Amygdala (tissue), 56 donors: ENCODE data around the gene PTPRN2.

Experiments used
- DNase-seq, 56 donors: peaks; one replicate each; lab custom pipeline; 2025; lab: John Stamatoyannopoulos, UW

PTPRN2 gene

DNA sequence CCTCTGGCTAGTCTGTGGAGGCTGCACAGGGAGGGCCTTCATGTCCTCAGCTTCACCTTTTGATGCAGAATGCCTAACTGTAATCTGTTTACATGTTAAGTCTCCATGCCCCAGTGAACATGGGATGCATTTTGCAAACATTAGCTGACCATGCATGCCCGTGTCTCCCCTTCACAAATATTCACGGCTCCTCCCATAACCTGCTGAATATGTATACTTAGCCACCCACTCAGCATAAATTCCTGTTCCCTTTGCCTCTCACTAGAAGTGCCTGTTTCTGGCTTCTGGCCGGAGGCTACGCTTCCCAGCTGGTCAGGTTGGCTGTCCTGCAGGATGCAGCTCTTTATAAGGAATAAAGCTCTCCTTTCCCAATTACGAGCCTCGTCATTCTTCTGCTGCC lies 698.1 kb downstream of the PTPRN2 start:
- DNase-seq = no peak

DNA sequence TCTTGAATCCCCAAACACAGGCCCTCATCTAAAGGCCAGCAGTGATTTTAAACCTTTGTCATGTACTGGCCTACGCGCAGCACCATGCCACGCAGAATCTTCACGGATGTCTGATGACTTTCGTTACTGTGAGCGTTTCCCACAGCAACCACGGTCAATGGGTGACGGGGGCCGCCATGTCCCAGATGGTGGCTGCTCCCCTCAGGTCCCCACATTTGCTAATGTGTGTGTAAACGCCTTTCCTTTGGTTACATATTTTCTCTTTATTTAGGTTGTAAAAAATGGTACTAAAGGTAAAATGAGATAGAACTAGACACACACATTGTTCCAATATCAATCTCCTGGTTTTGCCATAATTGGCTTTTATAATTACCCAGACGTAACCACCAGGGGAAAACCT lies 699.0 kb downstream of the PTPRN2 start:
- no peak for DNase-seq

DNA sequence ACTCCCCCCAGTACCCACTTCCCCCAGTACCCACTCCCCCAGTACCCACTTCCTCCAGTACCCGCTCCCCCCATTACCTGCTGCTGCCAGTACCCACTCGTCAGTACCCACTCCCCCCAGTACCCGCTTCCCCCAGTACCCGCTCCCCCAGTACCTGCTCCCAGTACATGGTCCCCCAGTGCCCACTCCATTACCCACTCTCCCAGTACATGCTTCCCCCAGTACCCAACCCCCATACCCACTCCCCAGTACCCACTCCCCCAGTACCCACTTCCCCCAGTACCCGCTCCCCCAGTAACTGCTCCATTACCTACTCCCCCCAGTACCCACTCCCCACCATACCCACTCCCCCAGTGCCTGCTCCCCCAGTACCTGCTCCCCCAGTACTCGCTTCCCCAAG lies 700.2 kb downstream of the PTPRN2 start:
- DNase-seq = no peak

DNA sequence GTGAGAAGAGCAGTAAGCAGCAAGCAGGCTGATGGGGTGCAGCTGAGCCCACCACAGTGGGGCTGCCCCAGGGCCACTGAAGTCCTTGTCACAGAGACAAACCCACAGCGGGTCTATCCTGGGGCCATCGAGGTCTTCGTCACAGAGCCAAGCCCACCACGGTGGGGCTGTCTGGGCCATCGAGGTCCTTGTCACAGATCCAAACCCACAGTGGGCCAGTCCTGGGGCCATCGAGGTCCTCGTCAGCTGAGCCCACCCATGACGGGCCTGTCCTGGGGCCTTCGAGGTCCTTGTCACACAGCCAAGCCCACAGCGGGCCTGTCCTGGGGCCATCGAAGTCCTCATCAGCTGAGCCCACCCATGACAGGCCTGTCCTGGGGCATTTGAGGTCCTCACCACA lies 700.9 kb downstream of the PTPRN2 start:
- no peak for DNase-seq

DNA sequence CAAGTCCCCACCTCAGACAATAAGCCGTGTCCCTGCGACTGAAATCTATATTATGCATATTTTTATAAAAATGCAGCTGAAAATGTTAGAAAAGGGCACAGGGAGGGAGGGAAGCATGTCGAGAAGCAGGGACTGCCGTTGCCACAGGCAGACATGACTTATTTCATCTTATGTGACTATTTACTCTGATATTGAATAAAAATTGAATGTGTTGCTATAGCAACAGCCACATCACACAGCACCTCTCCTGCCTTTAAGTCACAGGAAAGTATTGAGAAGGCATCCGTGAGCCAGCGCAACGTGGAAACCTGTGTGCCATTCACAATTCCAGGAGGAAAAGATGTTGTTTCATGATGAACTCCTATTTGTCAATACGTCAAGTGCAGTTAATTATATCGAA lies 701.4 kb downstream of the PTPRN2 start:
- no peak for DNase-seq

DNA sequence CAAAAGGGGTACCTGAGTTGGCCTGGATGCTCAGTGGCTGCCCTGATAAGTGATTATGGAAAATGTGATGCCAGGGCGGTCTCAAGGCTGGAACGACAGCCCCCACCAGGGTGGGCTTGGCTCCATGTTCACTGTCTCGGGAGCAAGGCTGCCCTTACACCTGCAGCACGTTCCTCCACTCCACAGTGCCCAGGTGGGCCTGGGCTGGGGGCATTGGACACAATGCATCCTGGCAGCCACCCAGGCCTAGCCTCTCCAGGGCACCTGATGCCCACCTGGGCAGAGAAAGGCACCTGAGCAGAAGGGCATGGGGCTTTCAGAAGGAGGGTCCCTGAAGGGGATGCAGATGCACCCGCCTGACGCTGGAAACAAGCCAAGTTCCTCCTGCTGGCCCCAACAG lies 702.5 kb downstream of the PTPRN2 start:
- no peak for DNase-seq

DNA sequence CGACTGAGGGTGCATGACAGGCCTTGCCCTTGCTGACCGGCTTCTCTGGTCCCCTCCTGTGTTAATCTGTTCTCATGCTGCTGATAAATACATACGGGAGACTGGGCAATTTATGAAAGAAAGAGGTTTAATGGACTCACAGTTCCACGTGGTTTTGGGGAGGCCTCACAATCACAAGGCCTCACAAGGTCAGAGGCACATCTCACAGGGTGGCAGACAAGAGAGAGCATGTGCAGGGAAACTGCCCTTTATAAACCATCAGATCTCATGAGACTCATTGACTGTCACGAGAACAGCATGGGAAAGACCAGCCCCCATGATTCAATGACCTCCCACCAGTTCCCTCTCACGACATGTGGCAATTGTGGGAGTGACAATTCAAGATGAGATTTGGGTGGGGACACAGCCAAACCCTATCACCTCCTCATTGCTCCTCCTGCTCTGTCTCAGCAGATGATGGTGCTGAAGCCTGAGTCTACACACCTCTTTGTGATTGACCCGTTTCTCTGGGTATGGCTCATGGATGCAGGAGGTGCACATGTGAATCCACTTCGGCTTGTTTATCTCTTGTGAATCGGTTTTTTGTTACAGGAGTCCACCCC lies 703.1 kb downstream of the PTPRN2 start:
- DNase-seq = no peak

DNA sequence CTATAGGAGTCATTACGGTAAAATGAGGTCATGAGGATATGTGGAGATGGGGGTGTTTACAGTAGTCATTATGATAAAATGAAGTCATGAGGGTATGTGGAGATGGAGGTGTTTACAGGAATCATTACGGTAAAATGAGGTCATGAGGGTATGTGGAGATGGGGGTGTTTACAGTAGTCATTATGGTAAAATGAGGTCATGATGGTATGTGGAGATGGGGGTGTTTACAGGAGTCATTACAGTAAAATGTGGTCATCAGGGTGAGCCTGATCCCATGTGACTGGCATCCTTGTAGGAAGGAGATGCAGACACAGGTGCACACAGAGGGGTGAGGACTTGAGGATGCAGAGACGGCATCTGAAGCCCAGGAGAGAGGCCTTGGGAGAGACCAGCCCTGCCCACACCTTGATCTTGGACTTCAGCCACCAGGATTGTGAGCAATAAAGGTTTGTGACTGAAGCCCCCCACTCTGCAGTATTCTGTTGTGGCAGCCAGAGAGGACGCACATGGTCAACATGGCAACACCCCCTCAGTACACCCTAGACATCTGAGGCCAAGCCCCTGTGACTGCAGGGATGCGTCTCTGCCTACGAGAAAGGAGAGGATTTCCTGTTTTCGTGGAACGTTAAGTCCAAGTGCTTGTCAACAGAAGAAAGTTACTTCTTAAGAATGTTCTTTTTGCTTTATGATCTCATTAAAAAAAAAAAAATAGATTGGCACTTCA lies 706.4 kb downstream of the PTPRN2 start:
- DNase-seq = no peak

DNA sequence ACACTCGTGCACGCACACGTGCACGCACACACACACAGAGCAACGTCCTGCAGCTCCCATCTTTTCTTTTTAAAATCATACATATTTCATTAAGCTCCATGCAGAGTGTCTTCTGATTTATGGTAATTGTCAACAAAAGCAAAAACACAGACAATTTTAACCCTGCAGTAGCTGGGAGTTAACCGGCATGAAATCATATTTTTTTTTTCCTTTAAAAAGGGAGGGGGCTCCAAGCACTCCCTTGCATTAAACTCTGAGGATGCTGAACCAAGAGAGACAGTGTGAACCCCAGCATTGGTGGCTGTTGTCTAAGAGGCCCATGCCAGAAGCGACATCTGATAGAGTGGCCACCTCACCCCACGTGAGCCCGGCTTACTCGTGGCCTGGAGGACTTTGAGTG lies 708.2 kb downstream of the PTPRN2 start:
- DNase-seq = no peak

DNA sequence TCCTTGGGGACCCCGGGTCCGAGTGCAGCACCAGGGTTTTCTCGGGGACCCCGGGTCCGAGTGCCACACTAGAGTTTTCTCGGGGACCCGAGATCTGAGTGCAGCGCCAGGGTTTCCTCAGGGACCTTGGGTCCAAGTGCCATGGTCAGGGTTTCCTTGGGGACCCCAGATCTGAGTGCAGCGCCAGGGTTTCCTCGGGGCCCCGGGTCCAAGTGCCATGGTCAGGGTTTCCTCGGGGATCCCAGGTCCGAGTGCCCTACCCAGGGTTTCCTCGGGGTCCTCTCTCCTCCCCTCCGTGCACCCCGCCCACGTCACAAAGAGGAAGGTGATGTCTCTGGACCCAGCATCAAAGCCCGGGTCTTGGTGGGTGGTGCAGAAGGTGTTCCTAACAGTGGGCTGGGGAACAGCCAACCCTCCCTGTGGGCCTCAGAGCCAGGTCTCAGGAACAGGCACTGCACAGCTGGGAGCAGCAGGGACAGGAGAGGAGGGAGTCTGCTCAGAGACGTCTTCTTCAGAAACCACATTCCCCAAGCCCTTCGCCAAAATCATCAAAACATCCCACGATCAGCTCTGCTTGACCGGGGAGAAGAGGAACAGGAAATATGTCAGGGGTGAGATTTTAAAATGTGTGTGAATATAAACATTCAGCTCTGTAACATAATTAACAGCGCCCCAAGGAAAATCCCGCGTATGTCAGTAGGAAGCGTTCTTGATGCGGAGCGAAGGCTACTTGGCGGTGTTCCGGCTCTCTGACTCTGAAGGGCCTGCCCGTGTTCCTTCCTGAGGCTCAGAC lies 710.1 kb downstream of the PTPRN2 start:
- no peak for DNase-seq

DNA sequence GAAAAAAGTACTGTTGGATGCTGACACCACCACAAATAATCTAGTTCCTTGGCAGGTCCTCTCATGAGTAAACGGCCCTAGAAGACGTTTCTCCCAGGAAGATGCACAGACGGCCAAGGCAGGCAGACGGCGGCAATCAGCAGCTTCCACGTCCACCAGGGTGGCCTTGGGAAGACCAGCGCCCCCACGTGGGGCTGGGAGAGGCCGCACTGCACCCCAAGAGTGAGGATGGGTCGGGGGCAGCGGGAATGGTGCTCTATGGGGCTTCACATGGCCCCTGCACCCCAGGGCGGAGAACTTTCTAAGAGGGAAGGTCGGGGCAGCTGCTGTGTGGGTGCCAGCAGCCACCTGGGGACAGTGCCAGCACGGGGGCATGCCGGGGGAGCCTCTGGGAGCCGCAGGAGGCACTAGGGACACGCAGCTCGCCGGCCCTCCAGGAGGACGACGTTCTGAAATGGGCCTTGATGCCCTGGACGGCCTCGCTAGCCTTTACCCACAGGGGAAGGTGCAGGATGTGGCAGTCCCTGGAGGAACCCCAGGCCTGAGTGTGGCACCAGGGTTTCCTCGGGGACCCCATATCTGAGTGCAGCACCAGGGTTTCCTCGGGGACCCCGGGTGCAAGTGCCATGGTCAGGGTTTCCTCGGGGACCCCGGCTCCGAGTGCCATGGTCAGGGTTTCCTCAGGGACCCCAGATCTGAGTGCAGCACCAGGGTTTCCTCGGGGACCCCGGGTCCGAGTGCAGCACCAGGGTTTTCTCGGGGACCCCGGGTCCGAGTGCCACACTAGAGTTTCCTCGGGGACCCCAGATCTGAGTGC lies 710.9 kb downstream of the PTPRN2 start:
- no peak for DNase-seq

DNA sequence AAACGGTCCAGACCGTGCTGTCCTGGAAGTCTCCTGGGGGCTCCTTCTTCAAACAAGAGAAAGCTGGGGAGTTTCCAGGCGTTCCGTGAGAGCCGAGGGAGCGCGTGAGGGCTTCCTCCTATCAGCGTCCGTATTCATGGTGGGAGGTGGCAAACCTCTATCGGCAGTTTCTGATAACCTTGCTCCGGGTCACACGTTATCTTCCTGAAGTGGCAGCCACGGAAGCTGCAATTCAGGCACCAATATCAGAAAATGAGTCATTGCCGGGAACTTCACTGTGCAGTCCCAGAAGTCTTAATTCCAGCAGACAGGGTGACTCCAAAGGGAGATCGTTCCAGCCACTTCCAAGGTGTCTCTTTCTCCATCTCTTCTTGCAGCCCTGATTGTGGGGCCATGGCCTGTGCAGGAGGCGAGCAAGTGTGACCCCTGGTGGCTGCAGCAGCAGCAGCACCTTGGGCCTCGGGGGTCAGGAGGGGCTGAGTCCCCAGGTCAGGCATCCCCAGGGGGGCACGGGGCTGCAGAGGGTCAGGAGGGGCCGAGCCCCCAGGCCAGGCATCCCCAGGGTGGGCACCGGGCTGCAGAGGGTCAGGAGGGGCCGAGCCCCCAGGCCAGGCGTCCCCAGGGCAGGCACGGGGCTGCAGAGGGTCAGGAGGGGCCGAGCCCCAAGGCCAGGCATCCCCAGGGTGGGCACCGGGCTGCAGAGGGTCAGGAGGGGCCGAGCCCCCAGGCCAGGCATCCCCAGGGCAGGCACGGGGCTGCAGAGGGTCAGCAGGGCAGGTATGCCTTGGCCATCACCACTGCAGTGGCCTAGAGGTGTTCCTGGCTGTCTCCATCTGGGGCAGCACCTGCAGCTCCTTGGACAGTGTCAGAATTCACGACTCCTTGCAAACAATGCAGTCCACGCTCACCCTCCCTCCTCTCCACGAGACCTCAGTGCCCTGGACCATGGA lies 712.1 kb downstream of the PTPRN2 start:
- DNase-seq = peak in 3 of 56 donors; percentile 19 to 24 (median 22)

DNA sequence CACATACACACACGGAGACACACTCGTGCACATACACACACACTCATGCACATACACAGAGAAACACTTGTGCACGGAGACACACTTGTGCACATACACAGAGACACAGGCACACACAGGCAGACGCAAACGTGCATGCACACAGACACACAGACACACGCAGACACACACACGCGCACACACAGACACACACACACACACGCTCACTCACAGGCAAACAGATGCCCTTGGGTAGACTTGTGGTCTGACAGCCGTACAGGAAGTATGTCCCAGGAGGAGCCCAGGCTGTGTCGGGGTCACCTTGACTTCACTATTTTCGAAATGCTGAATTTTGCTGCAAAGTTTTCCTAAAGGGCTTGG lies 712.8 kb downstream of the PTPRN2 start:
- DNase-seq = no peak

DNA sequence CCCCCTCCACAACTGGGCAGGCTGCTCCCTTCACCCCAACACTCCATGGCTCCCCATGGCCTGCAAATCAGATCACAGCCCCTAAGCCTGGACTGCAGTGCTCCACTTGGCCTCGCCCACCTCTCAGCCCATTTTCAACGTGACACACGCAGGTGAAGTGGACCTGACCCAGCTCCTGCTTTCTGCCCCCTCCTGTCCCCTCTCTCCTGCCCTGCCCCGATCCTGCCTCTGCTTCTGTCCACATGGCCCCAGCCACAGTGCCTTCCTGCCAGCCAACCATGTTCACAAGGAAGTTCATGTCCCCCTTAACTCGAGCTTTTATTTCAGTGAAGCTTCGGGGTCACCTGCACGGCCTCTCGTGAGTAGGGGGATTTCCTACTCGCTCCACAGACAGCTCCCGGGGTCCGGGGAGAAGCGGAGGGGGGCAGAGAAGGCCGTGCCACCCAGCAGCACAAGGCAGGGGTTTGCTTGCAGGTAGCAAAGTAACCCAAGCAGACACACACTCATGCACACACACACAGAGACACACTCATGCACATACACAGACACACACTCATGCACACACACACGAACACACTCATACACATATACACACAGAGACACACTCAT lies 713.3 kb downstream of the PTPRN2 start:
- no peak for DNase-seq

DNA sequence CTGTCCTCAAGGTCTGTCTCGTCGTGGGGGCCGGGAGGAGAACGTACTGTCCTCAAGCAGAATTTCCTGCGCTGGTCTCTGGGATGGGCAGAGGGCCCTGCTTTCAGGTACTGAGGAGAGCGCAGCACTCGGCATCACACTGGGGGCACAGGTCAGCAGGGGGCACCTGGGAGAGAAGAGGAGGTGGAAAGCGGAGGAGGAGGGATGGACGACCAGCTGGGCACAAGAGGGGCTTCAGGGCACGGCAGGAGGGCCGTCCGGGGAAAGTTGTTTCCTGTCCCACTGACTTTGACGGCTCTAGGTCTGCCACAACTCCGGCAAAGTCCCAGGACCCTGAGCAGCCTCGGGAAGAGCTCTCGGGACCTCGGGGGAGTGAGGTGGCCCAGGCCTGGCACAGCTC lies 714.0 kb downstream of the PTPRN2 start:
- DNase-seq = no peak

DNA sequence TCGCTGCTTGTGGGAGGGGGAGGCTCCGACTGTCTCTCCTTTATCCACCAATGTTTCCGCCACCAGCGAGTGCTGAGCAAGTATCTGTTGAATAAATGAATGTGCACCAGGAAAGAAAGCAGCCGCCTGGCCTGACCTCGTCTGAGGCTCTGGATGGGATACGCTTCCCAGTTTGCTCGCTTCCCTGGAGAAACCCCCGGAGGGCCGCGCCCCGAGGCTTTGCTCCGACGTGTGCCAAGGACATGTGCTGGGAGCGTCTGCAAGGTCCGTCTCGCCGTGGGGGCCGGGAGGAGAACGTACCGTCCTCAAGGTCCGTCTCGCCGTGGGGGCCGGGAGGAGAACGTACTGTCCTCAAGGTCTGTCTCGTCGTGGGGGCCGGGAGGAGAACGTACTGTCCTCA lies 714.4 kb downstream of the PTPRN2 start:
- DNase-seq = no peak

DNA sequence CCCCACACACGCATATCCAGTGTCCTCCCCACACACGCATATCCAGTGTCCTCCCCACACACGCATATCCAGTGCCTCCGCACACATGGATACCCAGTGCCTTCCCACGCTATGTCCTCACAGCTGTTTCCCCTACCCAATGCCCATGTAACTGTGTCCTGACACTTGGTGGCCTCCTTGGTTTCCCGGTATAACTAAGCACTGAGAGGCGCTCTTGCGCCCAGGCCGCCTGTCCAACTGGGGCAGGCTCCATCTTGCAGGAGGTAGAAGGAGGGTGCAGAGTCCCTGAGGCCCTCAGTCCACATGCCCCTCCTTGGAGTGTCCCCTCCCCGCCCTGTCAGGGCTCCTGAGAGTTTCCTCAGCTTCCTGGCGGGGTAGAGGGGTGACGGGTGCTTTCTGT lies 715.2 kb downstream of the PTPRN2 start:
- DNase-seq = no peak

DNA sequence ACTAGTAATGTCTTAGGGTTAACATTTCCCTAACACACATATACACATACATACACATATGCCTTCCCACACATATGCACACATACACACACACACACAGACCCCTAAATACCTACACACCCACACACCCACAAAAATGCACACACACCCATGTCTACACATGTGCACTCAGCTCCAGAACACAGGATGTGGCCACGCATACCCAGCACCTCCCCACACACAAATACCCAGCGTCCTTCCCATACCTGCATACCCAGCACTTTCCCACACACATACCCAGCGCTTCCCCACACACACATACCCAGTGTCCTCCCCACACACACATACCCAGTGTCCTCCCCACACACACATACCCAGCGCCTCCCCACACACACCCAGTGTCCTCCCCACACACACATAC lies 715.9 kb downstream of the PTPRN2 start:
- DNase-seq = no peak

DNA sequence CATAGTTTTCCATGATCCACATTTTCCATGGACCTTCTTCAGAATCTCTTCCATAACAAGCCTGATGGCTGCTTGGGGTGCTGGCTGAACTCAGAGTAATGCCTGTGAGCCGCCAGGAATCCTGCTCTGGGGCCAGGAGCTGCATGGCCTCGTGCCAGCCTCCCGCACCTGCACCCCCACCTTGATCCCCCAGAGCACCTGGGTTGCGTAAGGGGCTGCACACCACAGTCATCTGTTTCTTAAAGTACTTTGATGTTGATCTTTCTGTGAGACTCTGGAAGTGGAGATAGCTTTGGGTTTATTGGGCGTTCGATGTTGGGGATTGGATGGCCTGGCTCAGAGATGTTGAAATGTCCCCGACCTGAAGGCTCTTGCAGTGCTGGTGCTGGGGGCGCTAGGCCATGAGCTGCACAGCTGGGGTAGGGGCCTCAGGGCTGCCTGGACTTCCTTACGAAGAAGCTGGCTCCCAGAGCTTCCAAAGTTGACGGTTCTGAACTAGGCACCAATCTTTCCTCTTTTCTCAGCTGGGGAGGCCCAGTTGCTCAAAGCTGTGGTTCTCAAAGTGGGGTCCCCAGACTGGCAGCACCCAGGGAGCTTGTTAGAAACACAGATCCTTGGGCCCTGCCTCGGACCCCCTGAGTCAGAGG lies 716.9 kb downstream of the PTPRN2 start:
- no peak for DNase-seq
